Esophagus muscularis mucosa (tissue), 3 donors: ENCODE measurements around the gene BAMBI.

ENCODE experiments used
- POLR2A ChIP-seq: fragments of 450-650 bp; IDR thresholded peaks from one replicate; pipeline ENCODE4 v1.6.1; 2017; ENCODE audit warnings: antibody characterized with exemption, moderate library complexity, mild to moderate bottlenecking, low read depth
- TF ChIP-seq, protein P1 (sequence below), 3 experiments: fragments of 200-600 bp in 2 of 3; fragments of 450-650 bp in 1 of 3; sonication (generic) in 2 of 3; IDR thresholded peaks; one replicate each; pipeline ENCODE4 v1.5.1; 2017 to 2019; ENCODE audit warnings: antibody characterized with exemption in 3 of 3, mild to moderate bottlenecking in 2 of 3, moderate library complexity in 1 of 3

DNA sequence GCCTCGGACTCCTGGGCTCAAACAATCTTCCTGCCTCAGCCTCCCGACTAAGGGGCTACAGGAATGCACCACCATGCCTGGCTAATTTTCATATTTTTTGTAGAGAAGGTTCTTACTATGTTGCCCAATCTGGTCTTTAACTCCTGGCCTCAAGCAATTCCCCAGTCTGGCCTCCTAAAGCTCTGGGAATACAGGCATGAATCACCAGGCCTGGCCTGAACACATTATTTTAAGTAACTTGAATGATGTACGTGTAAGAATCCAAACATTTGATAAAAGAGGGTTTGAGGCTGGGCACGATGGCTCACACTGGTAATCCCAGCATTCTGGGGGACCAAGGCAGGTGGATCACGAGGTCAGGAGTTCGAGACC, 13.0 kb upstream of the BAMBI start:
- TF ChIP-seq, protein P1, sequence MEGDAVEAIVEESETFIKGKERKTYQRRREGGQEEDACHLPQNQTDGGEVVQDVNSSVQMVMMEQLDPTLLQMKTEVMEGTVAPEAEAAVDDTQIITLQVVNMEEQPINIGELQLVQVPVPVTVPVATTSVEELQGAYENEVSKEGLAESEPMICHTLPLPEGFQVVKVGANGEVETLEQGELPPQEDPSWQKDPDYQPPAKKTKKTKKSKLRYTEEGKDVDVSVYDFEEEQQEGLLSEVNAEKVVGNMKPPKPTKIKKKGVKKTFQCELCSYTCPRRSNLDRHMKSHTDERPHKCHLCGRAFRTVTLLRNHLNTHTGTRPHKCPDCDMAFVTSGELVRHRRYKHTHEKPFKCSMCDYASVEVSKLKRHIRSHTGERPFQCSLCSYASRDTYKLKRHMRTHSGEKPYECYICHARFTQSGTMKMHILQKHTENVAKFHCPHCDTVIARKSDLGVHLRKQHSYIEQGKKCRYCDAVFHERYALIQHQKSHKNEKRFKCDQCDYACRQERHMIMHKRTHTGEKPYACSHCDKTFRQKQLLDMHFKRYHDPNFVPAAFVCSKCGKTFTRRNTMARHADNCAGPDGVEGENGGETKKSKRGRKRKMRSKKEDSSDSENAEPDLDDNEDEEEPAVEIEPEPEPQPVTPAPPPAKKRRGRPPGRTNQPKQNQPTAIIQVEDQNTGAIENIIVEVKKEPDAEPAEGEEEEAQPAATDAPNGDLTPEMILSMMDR (IDR thresholded peaks at IDR 0.05), result no peak
- TF ChIP-seq POLR2A, result no peak
